H1 (cell line): ENCODE measurements around the gene RPS19. TPM values are rescaled to one million over a fixed set of nuclear protein-coding genes. Genes with fewer than 3 reads are reported as not detected.

Experiments
- ASH2L ChIP-seq: fragments of 200-600, 300-600 bp; sonication (generic); IDR thresholded peaks from one replicate; pipeline ENCODE4 v1.7.1; 2017; ENCODE audit warnings: low read length
- BRCA1 ChIP-seq: IDR thresholded peaks from 2 replicates; pipeline ENCODE4 v1.6.1; 2012; ENCODE audit warnings: low read depth, low read length, improper control_type of control experiment
- EP300 ChIP-seq, 2 experiments: IDR thresholded peaks; 1 replicate in 1 of 2; 2 replicates in 1 of 2; pipeline ENCODE4 v1.6.1; 2011 to 2012; ENCODE audit warnings: low read depth in 2 of 2, low read length in 2 of 2, mild to moderate bottlenecking in 2 of 2, borderline replicate concordance in 1 of 2, inconsistent platforms in 1 of 2, moderate library complexity in 1 of 2
- KDM1A ChIP-seq: fragments of 200-600, 300-600 bp; sonication (generic); IDR thresholded peaks from 2 replicates; pipeline ENCODE4 v1.7.1; 2016; ENCODE audit warnings: mild to moderate bottlenecking, low read length, borderline replicate concordance
- SIX5 ChIP-seq: IDR thresholded peaks from 2 replicates; pipeline ENCODE4 v1.6.1; 2011; ENCODE audit warnings: mild to moderate bottlenecking, low read depth, low read length
- SRF ChIP-seq: IDR thresholded peaks from 2 replicates; pipeline ENCODE4 v1.6.1; 2011; ENCODE audit warnings: mild to moderate bottlenecking, low read depth, low read length, moderate library complexity
- SUZ12 ChIP-seq: fragments of 200-600 bp; sonication (generic); IDR thresholded peaks from 2 replicates; pipeline ENCODE4 v1.6.1; 2012; ENCODE audit warnings: mild to moderate bottlenecking, inconsistent platforms, low read length, moderate library complexity, mixed read lengths
- polyA plus RNA-seq, 7 experiments: library from polyadenylated mRNA; depleted of rRNA in 3 of 7; stranded (reverse) in 5 of 7; unstranded in 2 of 7; fragments of >200 nt in 5 of 7; fragments of 200-250 nt in 2 of 7; gene quantifications; 1 replicate in 5 of 7; 2 replicates in 1 of 7; 4 replicates in 1 of 7; pipeline versions ENCODE4 v1.2.1 to v1.2.3, GENCODE V29; 2011 to 2013; ENCODE audit warnings: missing spikeins in 2 of 7, mixed read lengths in 2 of 7
- total RNA-seq: library from RNA; stranded (reverse); fragmentation: NEBNext Ultra II Directional; extraction: Animal tissue kit (Norgen Biotek cat#: 25700); gene quantifications from 2 replicates; pipeline ENCODE4 v1.2.1, GENCODE V29; 2021

Gene RPS19
- total and polyA plus RNA-seq, 2 of the 8 experiments (the other 6 are each of a cell fraction or from before 2014, with no cell fraction given) = 2,817 to 5,751 TPM

- TF ChIP-seq EP300 (IDR thresholded peaks at IDR 0.05; ENCODE audit: borderline replicate concordance in 1 of 2, low read depth in 2 of 2, low read length in 2 of 2) (no peak), SUZ12 (no peak), SIX5 (no peak), SRF (no peak), KDM1A (no peak), BRCA1 (no peak), ASH2L (no peak)
Measured at GRCh38 chr19:41917676-41918075, 57.6 kb downstream of the RPS19 start (continued).
